Loucy (cell line): ENCODE results near the gene DMGDH.

Experiments
- EZH2phosphoT487 ChIP-seq: fragments of 200-600 bp; IDR thresholded peaks from 2 replicates; pipeline ENCODE4 v1.6.1; 2018; ENCODE audit warnings: antibody characterized with exemption, mild to moderate bottlenecking, moderate library complexity, borderline replicate concordance
- TF ChIP-seq, protein P1 (sequence below): fragments of 200-600 bp; sonication (generic); conservative IDR thresholded peaks from 2 replicates; pipeline ENCODE4 v1.5.1; 2014; ENCODE audit warnings: mild to moderate bottlenecking, antibody characterized with exemption, low read length

- TF ChIP-seq, protein P1, sequence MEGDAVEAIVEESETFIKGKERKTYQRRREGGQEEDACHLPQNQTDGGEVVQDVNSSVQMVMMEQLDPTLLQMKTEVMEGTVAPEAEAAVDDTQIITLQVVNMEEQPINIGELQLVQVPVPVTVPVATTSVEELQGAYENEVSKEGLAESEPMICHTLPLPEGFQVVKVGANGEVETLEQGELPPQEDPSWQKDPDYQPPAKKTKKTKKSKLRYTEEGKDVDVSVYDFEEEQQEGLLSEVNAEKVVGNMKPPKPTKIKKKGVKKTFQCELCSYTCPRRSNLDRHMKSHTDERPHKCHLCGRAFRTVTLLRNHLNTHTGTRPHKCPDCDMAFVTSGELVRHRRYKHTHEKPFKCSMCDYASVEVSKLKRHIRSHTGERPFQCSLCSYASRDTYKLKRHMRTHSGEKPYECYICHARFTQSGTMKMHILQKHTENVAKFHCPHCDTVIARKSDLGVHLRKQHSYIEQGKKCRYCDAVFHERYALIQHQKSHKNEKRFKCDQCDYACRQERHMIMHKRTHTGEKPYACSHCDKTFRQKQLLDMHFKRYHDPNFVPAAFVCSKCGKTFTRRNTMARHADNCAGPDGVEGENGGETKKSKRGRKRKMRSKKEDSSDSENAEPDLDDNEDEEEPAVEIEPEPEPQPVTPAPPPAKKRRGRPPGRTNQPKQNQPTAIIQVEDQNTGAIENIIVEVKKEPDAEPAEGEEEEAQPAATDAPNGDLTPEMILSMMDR: no peak
- TF ChIP-seq EZH2phosphoT487: no peak
Measured at GRCh38 chr5:79081779-79082178, 12.3 kb upstream of the DMGDH start.
